Neuron (in vitro differentiated cells): ENCODE results near the gene NTMT2.
"Not testable (repeated sequence)": the region's sequence is repeated elsewhere in the genome, so short reads cannot be mapped to it uniquely, and the experiment has no call there.

Experiments
- H2AFZ ChIP-seq: one replicate; pipeline ENCODE4 v1.6.1; 2013; ENCODE audit warnings: low read depth, mild to moderate bottlenecking, inconsistent platforms, low read length, moderate library complexity
- H3K27me3 ChIP-seq: one replicate; pipeline ENCODE4 v1.6.1; 2013; ENCODE audit warnings: low read length; ENCODE audit not compliant: insufficient read depth
- H3K36me3 ChIP-seq: one replicate; pipeline ENCODE4 v1.6.1; 2013; ENCODE audit warnings: low read length; ENCODE audit not compliant: insufficient read depth
- H3K4me1 ChIP-seq: one replicate; pipeline ENCODE4 v1.6.1; 2013; ENCODE audit warnings: low read length; ENCODE audit not compliant: insufficient read depth
- H3K4me3 ChIP-seq: 2 replicates; pipeline ENCODE4 v1.5.1; 2013; ENCODE audit warnings: mild to moderate bottlenecking, low read length, moderate library complexity
- H3K9me3 ChIP-seq: one replicate; pipeline ENCODE4 v1.6.1; 2013; ENCODE audit warnings: low read length

Gene NTMT2

GRCh38 chr1:170166518-170167180 is 20.9 kb downstream of the NTMT2 start:
- no peak overlapping the region for H2AFZ ChIP-seq
- H3K4me3 ChIP-seq, result no peak overlapping the region
- H3K4me1 ChIP-seq, result no peaks in the 10 kb centered on the region
- H3K9me3 ChIP-seq, result no peaks in the 10 kb centered on the region
- peaks cover 3% of the 10 kb centered on the region for H3K27me3 ChIP-seq
- H3K36me3 ChIP-seq, result no peaks in the 10 kb centered on the region

DNA sequence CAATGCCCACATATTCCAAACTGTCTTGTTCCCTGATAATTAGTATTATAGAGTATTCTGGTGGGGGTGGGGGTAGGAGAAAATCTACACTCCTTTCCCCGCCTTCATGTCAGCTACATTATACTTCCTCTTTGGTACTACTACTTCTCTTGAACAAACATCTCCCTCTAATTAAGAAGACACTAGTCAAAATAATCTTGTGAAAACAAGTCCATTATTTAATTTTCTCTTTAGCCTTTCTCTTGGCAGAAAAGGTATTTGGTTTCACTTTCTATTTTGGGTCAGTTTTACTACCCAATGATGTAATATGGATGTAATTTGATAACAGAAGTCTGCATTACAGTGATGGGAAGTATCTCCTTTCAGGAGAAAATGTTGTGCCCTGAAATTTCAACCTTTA is 22.5 kb downstream of the NTMT2 start:
- no peaks in the 10 kb centered on the region for H3K9me3 ChIP-seq
- H3K4me3 ChIP-seq, result no peak overlapping the region
- no peaks in the 10 kb centered on the region for H3K27me3 ChIP-seq
- no peak overlapping the region for H2AFZ ChIP-seq
- H3K4me1 ChIP-seq, result no peaks in the 10 kb centered on the region
- no peaks in the 10 kb centered on the region for H3K36me3 ChIP-seq

DNA sequence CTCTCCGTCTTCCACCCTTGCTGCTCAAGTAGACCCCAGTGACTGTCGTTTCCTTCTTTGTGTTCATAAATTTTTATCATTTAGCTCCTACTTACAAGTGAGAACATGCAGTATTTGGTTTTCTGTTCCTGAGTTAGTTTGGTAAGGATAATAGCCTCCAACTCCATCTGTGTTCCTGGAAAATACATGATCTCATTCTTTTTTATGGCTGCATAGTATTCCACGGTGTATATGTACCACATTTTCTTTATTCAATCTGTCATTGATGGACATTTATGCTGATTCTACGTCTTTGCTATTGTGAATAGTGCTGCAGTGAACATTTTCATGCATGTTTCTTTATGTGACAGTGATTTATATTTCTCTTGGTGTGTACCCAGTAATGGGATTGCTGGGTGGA is 24.8 kb downstream of the NTMT2 start:
- not testable (repeated sequence) for H3K27me3 ChIP-seq, H3K4me1 ChIP-seq, H3K4me3 ChIP-seq, H3K36me3 ChIP-seq, H3K9me3 ChIP-seq, H2AFZ ChIP-seq

DNA sequence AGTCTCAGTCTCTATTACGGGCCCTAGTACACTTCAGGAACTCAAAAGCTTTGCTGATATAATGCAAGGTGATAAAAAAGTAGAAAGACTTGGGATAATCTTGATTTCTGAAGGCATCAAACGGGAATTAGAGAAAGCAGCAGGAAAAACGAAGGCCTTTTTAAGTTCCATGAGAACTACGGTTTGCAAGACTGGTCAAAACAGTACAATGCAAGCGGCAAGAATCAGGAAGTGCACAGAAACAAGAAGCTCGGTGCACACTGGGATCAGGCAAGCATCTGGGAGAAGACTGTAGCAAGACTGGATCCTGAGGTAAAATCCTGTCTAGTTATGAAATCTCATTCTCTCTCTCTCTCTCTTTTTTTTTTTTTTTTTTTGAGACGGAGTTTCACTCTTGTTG is 28.6 kb downstream of the NTMT2 start:
- Histone ChIP-seq H3K9me3 (no peaks in the 10 kb centered on the region), H2AFZ (no peak overlapping the region), H3K27me3 (no peaks in the 10 kb centered on the region), H3K4me1 (no peaks in the 10 kb centered on the region), H3K36me3 (no peaks in the 10 kb centered on the region), H3K4me3 (no peak overlapping the region)

DNA sequence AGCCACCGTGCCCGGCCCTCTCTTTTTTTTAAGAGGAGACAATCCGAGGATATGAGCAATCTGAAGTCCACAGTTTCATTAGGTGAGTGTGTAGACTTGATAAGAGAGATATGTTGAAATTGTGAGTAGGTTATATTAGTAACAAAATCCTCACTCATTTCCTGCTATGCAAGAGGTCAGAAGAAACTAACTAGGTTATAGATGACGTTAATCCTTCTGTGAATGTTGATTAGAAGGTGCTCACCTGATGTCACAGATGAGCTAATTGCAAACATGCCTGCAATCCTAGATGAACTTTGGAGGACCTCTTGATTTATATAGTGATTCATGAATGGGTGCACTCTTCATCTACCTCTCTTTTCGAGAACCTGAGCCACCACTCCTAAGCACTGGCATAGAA is 29.3 kb downstream of the NTMT2 start:
- Histone ChIP-seq H3K4me3 (no peak overlapping the region), H2AFZ (no peak overlapping the region), H3K4me1 (no peaks in the 10 kb centered on the region), H3K9me3 (no peaks in the 10 kb centered on the region), H3K27me3 (no peaks in the 10 kb centered on the region), H3K36me3 (no peaks in the 10 kb centered on the region)

DNA sequence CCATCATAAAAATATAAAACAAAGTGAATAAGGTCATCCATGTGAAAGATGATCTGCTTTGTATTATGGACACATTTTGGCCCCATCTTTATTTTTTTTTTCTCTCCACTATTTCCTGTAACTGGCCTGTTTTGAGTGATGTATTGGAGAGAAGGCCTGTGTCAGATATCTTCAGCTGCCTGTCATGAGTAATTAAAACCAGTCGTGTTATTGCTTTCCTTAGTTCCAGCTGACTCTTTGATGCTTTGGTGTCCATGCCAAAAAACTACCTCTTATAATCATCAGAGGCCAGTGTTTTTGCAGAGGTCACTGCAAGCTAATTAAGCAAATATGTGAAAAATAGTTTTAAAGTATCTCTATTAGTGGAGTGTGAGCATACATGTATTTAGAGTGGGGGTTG is 29.7 kb downstream of the NTMT2 start:
- Histone ChIP-seq H2AFZ (no peak overlapping the region), H3K36me3 (no peaks in the 10 kb centered on the region), H3K4me3 (no peak overlapping the region), H3K9me3 (no peaks in the 10 kb centered on the region), H3K4me1 (no peaks in the 10 kb centered on the region), H3K27me3 (no peaks in the 10 kb centered on the region)

GRCh38 chr1:170176772-170177171 is 31.0 kb downstream of the NTMT2 start:
- H3K36me3 ChIP-seq, result no peaks in the 10 kb centered on the region
- no peaks in the 10 kb centered on the region for H3K4me1 ChIP-seq
- no peaks in the 10 kb centered on the region for H3K9me3 ChIP-seq
- H2AFZ ChIP-seq, result no peak overlapping the region
- H3K4me3 ChIP-seq, result no peak overlapping the region
- H3K27me3 ChIP-seq, result no peaks in the 10 kb centered on the region

DNA sequence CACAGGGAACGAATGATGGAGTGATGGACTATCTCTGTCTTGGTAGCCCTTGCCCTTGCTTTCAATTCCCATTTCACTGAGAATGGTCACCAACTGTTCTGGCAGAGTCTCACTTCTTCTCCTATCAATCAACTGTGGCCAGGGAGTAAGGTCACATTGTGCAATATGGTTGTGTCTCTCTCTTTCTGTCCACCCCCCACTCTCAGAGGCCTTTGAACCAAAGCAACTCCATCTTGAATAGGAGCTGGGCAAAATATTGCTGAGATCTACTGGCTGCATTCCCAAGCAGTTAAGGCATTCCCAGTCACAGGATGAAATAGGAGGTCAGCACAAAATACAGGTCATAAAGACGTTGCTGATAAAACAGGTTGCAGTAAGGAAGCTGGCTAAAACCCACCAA is 36.7 kb downstream of the NTMT2 start:
- Histone ChIP-seq H3K9me3 (no peaks in the 10 kb centered on the region), H3K27me3 (no peaks in the 10 kb centered on the region)

GRCh38 chr1:170192546-170192945 is 46.8 kb downstream of the NTMT2 start:
- H3K27me3 ChIP-seq, result no peaks in the 10 kb centered on the region
- no peak overlapping the region for H2AFZ ChIP-seq
- no peaks in the 10 kb centered on the region for H3K36me3 ChIP-seq
- H3K9me3 ChIP-seq, result no peaks in the 10 kb centered on the region
- no peaks in the 10 kb centered on the region for H3K4me1 ChIP-seq
- no peak overlapping the region for H3K4me3 ChIP-seq

More for the DNA sequence above, 36.7 kb downstream of the NTMT2 start:
- Histone ChIP-seq H3K4me3 (no peak overlapping the region), H3K4me1 (no peaks in the 10 kb centered on the region), H3K36me3 (no peaks in the 10 kb centered on the region), H2AFZ (no peak overlapping the region)

DNA sequence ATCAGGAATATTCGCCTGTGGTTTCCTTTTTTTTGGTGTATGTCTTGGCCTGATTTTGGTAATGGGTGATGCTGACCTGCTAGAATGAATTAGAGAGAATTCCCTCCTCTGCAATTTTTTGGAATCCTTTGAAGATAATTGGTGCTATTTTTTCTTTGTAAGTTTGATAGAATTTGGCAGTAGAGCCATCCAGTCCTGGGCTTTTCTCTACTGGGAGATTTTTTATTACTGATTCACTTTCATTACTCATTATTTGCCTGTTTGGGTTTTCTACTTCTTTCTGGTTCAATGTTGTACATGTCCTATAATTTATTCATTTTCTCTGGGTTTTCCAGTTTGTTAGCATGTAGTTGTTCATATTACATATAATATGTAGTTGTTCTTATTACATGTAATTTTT is 48.7 kb downstream of the NTMT2 start:
- Histone ChIP-seq H3K9me3 (no peaks in the 10 kb centered on the region), H3K36me3 (no peaks in the 10 kb centered on the region), H2AFZ (no peak overlapping the region), H3K4me1 (no peaks in the 10 kb centered on the region), H3K4me3 (no peak overlapping the region), H3K27me3 (no peaks in the 10 kb centered on the region)

- H3K36me3 ChIP-seq, result no peaks in the 10 kb centered on the region
- no peak overlapping the region for H2AFZ ChIP-seq
- H3K27me3 ChIP-seq, result no peaks in the 10 kb centered on the region
- H3K4me3 ChIP-seq, result no peak overlapping the region
- no peaks in the 10 kb centered on the region for H3K9me3 ChIP-seq
- H3K4me1 ChIP-seq, result no peaks in the 10 kb centered on the region
Measured at GRCh38 chr1:170196490-170197236, 50.9 kb downstream of the NTMT2 start.

DNA sequence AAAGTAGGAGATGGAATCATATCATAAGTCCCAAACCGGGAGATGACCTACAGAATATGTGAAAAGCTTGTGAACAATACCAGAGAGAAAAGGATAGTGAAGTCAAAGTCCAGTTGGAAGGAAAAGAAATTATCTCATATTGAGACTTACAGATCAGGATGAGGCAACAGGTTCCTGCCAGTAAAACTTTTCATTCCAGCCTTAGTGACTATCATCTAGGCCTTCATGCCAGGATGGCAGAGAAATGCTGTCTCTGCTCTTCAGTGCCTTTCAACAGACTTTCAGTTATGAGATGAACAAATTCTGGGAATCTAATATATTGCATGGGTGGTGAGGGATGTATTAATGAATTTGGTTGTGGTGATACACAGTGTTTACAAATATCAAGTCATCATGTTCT is 52.3 kb downstream of the NTMT2 start:
- H3K4me1 ChIP-seq, result no peaks in the 10 kb centered on the region
- H3K27me3 ChIP-seq, result no peaks in the 10 kb centered on the region
- H2AFZ ChIP-seq, result no peak overlapping the region
- no peak overlapping the region for H3K4me3 ChIP-seq
- no peaks in the 10 kb centered on the region for H3K36me3 ChIP-seq
- no peaks in the 10 kb centered on the region for H3K9me3 ChIP-seq

DNA sequence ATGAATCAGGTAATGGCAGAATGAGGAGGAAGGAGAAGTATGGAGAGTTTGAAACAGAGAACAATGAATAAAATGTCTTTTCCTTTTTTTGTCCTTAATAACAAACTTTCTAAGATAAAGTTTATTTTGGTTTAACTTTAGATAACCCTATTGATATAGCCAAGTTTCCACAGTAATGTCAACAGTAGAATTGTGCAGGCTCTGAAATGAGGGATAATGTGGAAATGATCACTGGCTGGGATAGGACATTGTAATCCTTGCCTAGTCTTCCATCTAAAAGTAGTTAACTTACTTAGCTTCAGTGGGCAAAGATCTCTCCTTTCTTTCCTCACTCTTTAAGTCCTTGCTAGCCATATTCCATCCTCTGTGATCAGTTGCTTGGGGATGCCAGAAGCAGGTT is 52.8 kb downstream of the NTMT2 start:
- no peaks in the 10 kb centered on the region for H3K4me1 ChIP-seq

DNA sequence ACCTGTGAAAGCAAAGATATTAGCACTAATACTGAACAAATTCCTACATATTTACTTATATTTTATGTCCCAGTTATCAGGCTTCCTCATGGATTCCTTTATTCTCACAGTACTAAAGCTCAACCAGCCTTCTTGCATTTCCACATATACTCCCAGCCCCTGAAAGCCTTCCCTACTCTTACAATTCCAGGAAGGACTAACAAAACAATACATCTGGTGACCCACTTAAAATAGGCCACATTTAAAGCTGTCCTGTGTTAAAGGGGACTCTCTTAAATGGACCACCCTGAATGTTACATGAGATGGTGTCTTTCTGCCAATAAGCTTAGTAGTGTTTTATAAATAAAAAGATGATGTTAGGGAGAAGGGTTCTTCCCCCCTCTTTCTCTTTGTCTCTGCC is 54.4 kb downstream of the NTMT2 start:
- no peak overlapping the region for H2AFZ ChIP-seq
- H3K36me3 ChIP-seq, result no peaks in the 10 kb centered on the region
- H3K27me3 ChIP-seq, result no peaks in the 10 kb centered on the region
- peaks cover 2% of the 10 kb centered on the region for H3K4me1 ChIP-seq
- no peak overlapping the region for H3K4me3 ChIP-seq
- no peaks in the 10 kb centered on the region for H3K9me3 ChIP-seq

More for the DNA sequence above, 52.8 kb downstream of the NTMT2 start:
- Histone ChIP-seq H3K36me3 (no peaks in the 10 kb centered on the region), H2AFZ (no peak overlapping the region), H3K4me3 (no peak overlapping the region), H3K9me3 (no peaks in the 10 kb centered on the region), H3K27me3 (no peaks in the 10 kb centered on the region)
